Epithelial cell of esophagus (primary cell): ENCODE data around the gene C1QTNF5.

ENCODE experiments used
- DNase-seq: peaks from one replicate; pipeline ENCODE4 v3.0.0; 2010; ENCODE audit warnings: low read depth
- H3K4me3 ChIP-seq: 2 replicates; pipeline ENCODE4 v1.5.1; 2011; ENCODE audit warnings: mild to moderate bottlenecking, low read length, control low read depth
- TF ChIP-seq, protein P1 (sequence below): IDR thresholded peaks from 2 replicates; pipeline ENCODE4 v1.5.1; 2011; ENCODE audit warnings: low read depth, mild to moderate bottlenecking, low read length, control low read depth, inconsistent platforms; ENCODE audit not compliant: insufficient read depth; ENCODE audit errors: missing control alignments

C1QTNF5 gene

GRCh38 chr11:119371067-119371601, 30.5 kb upstream of the C1QTNF5 start:
- TF ChIP-seq, protein P1, sequence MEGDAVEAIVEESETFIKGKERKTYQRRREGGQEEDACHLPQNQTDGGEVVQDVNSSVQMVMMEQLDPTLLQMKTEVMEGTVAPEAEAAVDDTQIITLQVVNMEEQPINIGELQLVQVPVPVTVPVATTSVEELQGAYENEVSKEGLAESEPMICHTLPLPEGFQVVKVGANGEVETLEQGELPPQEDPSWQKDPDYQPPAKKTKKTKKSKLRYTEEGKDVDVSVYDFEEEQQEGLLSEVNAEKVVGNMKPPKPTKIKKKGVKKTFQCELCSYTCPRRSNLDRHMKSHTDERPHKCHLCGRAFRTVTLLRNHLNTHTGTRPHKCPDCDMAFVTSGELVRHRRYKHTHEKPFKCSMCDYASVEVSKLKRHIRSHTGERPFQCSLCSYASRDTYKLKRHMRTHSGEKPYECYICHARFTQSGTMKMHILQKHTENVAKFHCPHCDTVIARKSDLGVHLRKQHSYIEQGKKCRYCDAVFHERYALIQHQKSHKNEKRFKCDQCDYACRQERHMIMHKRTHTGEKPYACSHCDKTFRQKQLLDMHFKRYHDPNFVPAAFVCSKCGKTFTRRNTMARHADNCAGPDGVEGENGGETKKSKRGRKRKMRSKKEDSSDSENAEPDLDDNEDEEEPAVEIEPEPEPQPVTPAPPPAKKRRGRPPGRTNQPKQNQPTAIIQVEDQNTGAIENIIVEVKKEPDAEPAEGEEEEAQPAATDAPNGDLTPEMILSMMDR = no peak
- DNase-seq = no peak
- no peak overlapping the region for H3K4me3 ChIP-seq

DNA sequence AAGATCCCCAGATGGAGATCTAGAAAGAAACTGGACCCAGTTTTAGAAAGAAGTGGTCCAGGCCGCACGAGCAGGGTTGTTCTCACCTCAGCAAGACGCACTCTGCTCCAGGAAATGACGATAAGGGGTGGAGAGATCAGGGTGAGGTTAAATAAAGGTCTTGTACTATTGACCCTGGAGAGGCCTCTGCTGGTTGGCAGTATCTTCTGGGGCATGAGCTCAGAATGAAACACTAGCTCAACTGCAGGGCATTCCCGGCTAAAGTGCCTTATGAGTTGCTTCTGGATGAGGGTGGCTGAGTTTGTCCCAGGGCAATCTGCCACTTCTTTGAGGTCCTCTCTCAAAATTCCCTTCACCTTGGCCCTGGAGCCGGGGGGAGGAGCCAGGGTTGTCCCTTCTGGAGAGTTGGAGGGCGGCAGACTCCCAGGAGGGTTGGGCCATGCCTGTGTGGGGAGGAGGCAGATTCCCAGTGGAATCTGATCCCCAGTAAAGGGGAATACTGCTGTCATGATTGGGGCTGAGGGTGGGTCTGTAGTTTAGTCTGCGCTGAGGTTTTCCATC, 29.9 kb upstream of the C1QTNF5 start:
- TF ChIP-seq, protein P1 = no peak
- no peak overlapping the region for H3K4me3 ChIP-seq
- DNase-seq = no peak

GRCh38 chr11:119369132-119369925, 28.6 kb upstream of the C1QTNF5 start:
- TF ChIP-seq, protein P1 = no peak
- H3K4me3 ChIP-seq = no peak overlapping the region
- DNase-seq = no peak

DNA sequence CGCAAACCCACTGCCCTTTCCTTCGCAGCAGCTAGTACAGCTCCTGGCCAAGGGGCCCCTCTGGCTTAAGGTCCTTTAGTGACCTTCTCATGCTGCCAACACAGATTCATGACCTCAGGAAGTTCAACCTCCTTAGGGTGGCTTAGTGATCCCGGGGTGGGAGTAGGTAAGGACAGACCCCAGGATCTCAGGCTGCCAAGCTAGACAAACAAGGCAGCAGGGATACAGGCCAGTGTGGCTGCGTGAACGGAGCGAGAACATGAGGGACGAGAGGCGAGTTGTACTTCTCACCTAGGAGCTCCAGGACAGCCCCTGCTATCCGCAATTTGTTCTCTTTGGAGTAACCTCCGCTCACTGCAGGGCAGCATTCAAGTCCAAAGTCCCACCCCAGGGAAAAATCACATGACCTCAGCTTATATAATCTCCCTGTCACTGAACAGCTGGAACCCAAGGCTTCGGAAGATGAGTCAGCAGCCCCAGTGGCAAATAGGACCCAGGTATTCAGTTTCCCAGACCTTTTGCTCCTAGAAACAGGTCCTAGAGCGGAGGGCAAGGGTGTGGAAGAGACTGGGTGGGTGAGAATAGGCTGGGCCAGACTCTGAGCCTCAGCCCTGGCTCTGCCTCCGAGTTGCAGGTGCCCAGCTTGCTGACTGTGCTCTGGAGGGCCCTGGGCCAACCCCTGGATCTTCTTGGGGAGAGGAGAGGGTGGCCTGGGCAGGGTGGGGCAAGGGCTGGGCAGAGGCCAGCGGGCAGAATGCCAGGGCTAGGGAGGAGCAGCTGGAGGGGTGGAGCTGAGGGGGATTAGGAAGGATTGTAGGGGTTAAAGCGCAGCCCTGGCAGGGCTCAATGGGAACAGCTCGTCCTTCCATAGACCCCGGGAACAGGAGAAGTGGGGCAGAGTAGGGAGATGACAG, 27.7 kb upstream of the C1QTNF5 start:
- TF ChIP-seq, protein P1 = no peak
- H3K4me3 ChIP-seq = no peak overlapping the region
- DNase-seq = no peak

DNA sequence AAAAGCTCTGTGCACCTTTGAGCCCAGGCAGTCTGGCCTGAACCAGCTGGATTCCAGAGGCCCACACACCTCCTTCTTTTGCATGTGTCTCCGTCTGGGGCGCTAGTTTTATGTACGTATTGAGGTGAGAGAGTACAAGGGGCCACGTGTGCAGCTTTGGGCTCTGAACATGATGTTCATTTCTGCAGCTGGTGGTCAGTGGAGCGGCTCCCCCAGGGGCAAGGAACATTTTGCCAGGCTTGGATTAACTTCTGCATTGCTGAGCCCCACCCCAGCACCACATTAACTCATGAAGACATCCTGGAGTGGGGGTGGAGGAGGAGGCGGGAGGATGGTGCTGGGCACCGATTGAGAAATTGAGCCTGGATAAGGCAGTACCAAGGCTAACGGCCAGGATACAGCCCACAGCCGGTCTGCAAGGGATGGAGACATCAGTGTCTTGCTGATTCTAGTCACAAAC, 27.0 kb upstream of the C1QTNF5 start:
- TF ChIP-seq, protein P1 = no peak
- DNase-seq = no peak
- no peak overlapping the region for H3K4me3 ChIP-seq

- DNase-seq = no peak
Observed at GRCh38 chr11:119366690-119367620, 26.3 kb upstream of the C1QTNF5 start.

More at GRCh38 chr11:119366690-119367620, 26.3 kb upstream of the C1QTNF5 start:
- TF ChIP-seq, protein P1 = no peak
- no peak overlapping the region for H3K4me3 ChIP-seq
